ENCODE measurements around the gene CHSY1. TPM values are rescaled to one million over a fixed set of nuclear protein-coding genes. Genes with fewer than 3 reads are reported as not detected.

The CHSY1 gene
- polyA plus RNA-seq, 1 donor from 2014 or later: 16.1 TPM

GRCh38 chr15:101182215-101182614 lies 69.6 kb downstream of the CHSY1 start:
- Histone ChIP-seq H3K9me2 (ENCODE audit: insufficient read depth, low read length) (no peaks in the 10 kb centered on the region), H3K79me2 (replicated peaks; ENCODE audit: insufficient read depth, low read length) (peaks cover 7% of the 10 kb centered on the region)
- no peak for TF ChIP-seq CTCF (IDR thresholded peaks at IDR 0.05; ENCODE audit: poor library complexity, severe bottlenecking)
- TF ChIP-seq EZH2 (IDR thresholded peaks at IDR 0.05; ENCODE audit: borderline replicate concordance, insufficient read depth, low read length, poor library complexity, severe bottlenecking): no peak
- TF ChIP-seq EP300 (conservative IDR thresholded peaks at IDR 0.05; ENCODE audit: poor library complexity, severe bottlenecking): no peak
- no peak for TF ChIP-seq MXI1 (conservative IDR thresholded peaks at IDR 0.05; ENCODE audit: poor library complexity, severe bottlenecking)
- TF ChIP-seq SMC3 (conservative IDR thresholded peaks at IDR 0.05; ENCODE audit: poor library complexity): no peak
- no peak for TF ChIP-seq POLR2AphosphoS5 (IDR thresholded peaks at IDR 0.05)
- no peak for TF ChIP-seq TAF1 (IDR thresholded peaks at IDR 0.05; ENCODE audit: low read depth)

GRCh38 chr15:101181349-101181748 lies 70.5 kb downstream of the CHSY1 start:
- no peak for TF ChIP-seq REST (IDR thresholded peaks at IDR 0.05; ENCODE audit: borderline replicate concordance)
- Histone ChIP-seq H3K9me2 (ENCODE audit: insufficient read depth, low read length) (no peaks in the 10 kb centered on the region), H3K4me3 (ENCODE audit: low read length) (no peak overlapping the region), H4K20me1 (ENCODE audit: insufficient read depth) (no peaks in the 10 kb centered on the region), H3K79me2 (replicated peaks; ENCODE audit: insufficient read depth, low read length) (peaks cover 7% of the 10 kb centered on the region), H3K27me3 (ENCODE audit: insufficient read depth, low read depth, low read length) (no peaks in the 10 kb centered on the region), H2AFZ (ENCODE audit: low read depth, low read length) (no peak overlapping the region), H3K27ac (ENCODE audit: low read length) (no peak overlapping the region), H3K4me2 (ENCODE audit: low read length) (no peak overlapping the region), H3K36me3 (ENCODE audit: insufficient read depth, low read length) (peaks cover 3% of the 10 kb centered on the region), H3K9ac (ENCODE audit: low read length) (no peak overlapping the region), H3K9me3 (ENCODE audit: low read length) (no peaks in the 10 kb centered on the region), H3F3A (ENCODE audit: insufficient read depth, low read length, poor library complexity, severe bottlenecking) (no peaks in the 10 kb centered on the region)

More at GRCh38 chr15:101182215-101182614, 69.6 kb downstream of the CHSY1 start:
- no peak overlapping the region for H3K4me3 ChIP-seq (ENCODE audit: low read length)
- H3K36me3 ChIP-seq (ENCODE audit: insufficient read depth, low read length): peaks cover 3% of the 10 kb centered on the region
- no peak overlapping the region for H2AFZ ChIP-seq (ENCODE audit: low read depth, low read length)
- H3K27ac ChIP-seq (ENCODE audit: low read length): no peak overlapping the region
- no peak overlapping the region for H3K9ac ChIP-seq (ENCODE audit: low read length)
- no peaks in the 10 kb centered on the region for H3K9me3 ChIP-seq (ENCODE audit: low read length)
- H4K20me1 ChIP-seq (ENCODE audit: insufficient read depth): no peaks in the 10 kb centered on the region
- H3K27me3 ChIP-seq (ENCODE audit: insufficient read depth, low read depth, low read length): no peaks in the 10 kb centered on the region
- no peak overlapping the region for H3K4me2 ChIP-seq (ENCODE audit: low read length)
- no peaks in the 10 kb centered on the region for H3F3A ChIP-seq (ENCODE audit: insufficient read depth, low read length, poor library complexity, severe bottlenecking)

GRCh38 chr15:101180620-101181307 lies 71.1 kb downstream of the CHSY1 start:
- no peak overlapping the region for H3K4me3 ChIP-seq (ENCODE audit: low read length)
- H3K79me2 ChIP-seq (replicated peaks; ENCODE audit: insufficient read depth, low read length): peaks cover 7% of the 10 kb centered on the region
- no peaks in the 10 kb centered on the region for H3F3A ChIP-seq (ENCODE audit: insufficient read depth, low read length, poor library complexity, severe bottlenecking)
- no peak overlapping the region for H2AFZ ChIP-seq (ENCODE audit: low read depth, low read length)
- H3K27ac ChIP-seq (ENCODE audit: low read length): no peak overlapping the region
- H3K27me3 ChIP-seq (ENCODE audit: insufficient read depth, low read depth, low read length): no peaks in the 10 kb centered on the region
- H3K9ac ChIP-seq (ENCODE audit: low read length): no peak overlapping the region
- no peak overlapping the region for H3K4me2 ChIP-seq (ENCODE audit: low read length)
- peaks cover 3% of the 10 kb centered on the region for H3K36me3 ChIP-seq (ENCODE audit: insufficient read depth, low read length)
- no peaks in the 10 kb centered on the region for H4K20me1 ChIP-seq (ENCODE audit: insufficient read depth)
- no peaks in the 10 kb centered on the region for H3K9me3 ChIP-seq (ENCODE audit: low read length)
- no peaks in the 10 kb centered on the region for H3K9me2 ChIP-seq (ENCODE audit: insufficient read depth, low read length)
- TF ChIP-seq CTCF (IDR thresholded peaks at IDR 0.05; ENCODE audit: poor library complexity, severe bottlenecking): no peak
- TF ChIP-seq EP300 (conservative IDR thresholded peaks at IDR 0.05; ENCODE audit: poor library complexity, severe bottlenecking): no peak
- TF ChIP-seq REST (IDR thresholded peaks at IDR 0.05; ENCODE audit: borderline replicate concordance): no peak
- TF ChIP-seq EZH2 (IDR thresholded peaks at IDR 0.05; ENCODE audit: borderline replicate concordance, insufficient read depth, low read length, poor library complexity, severe bottlenecking): no peak
- no peak for TF ChIP-seq MXI1 (conservative IDR thresholded peaks at IDR 0.05; ENCODE audit: poor library complexity, severe bottlenecking)
- no peak for TF ChIP-seq SMC3 (conservative IDR thresholded peaks at IDR 0.05; ENCODE audit: poor library complexity)
- no peak for TF ChIP-seq TAF1 (IDR thresholded peaks at IDR 0.05; ENCODE audit: low read depth)
- no peak for TF ChIP-seq RAD21 (conservative IDR thresholded peaks at IDR 0.05)
- TF ChIP-seq POLR2AphosphoS5 (IDR thresholded peaks at IDR 0.05): no peak

All from neural cell (in vitro differentiated cells).